Esophagus (tissue), 2 donors: Measurements from ENCODE around the gene ZNF629. TPM values are rescaled to one million over a fixed set of nuclear protein-coding genes. Genes with fewer than 3 reads are reported as not detected.
"Not testable (repeated sequence)": the region's sequence is repeated elsewhere in the genome, so short reads cannot be mapped to it uniquely, and the experiment has no call there.

ENCODE experiments used
- H3K27ac ChIP-seq, 2 donors: one replicate each; pipeline ENCODE4 v1.5.1; 2013; ENCODE audit warnings: low read depth in 2 of 2, mild to moderate bottlenecking in 2 of 2, inconsistent platforms in 1 of 2, low read length in 1 of 2, moderate library complexity in 1 of 2
- H3K27me3 ChIP-seq, 2 donors: one replicate each; pipeline ENCODE4 v1.6.1; 2013; ENCODE audit warnings: low read length in 2 of 2, control low read depth in 1 of 2, mild to moderate bottlenecking in 1 of 2; ENCODE audit not compliant: insufficient read depth in 2 of 2, control insufficient read depth in 1 of 2
- H3K36me3 ChIP-seq, 2 donors: one replicate each; pipeline ENCODE4 v1.6.1; 2013; ENCODE audit warnings: low read length in 1 of 2; ENCODE audit not compliant: control insufficient read depth in 2 of 2, insufficient read depth in 2 of 2
- H3K4me1 ChIP-seq, 2 donors: one replicate each; pipeline ENCODE4 v1.6.1; 2013; ENCODE audit warnings: low read length in 1 of 2; ENCODE audit not compliant: control insufficient read depth in 2 of 2, insufficient read depth in 2 of 2
- H3K4me3 ChIP-seq, 2 donors: one replicate each; pipeline ENCODE4 v1.5.1; 2013; ENCODE audit warnings: low read length in 2 of 2, mild to moderate bottlenecking in 2 of 2, low read depth in 1 of 2, moderate library complexity in 1 of 2
- H3K9me3 ChIP-seq, 2 donors: one replicate each; pipeline ENCODE4 v1.6.1; 2013; ENCODE audit warnings: mild to moderate bottlenecking in 2 of 2, low read depth in 1 of 2, low read length in 1 of 2, moderate library complexity in 1 of 2; ENCODE audit not compliant: control insufficient read depth in 2 of 2, insufficient read depth in 1 of 2
- WGBS, 2 donors: extraction: QIAGEN DNeasy Blood & Tissue Kit; methylation state at CpG; one replicate each; pipeline ENCODE4 v1.1.7; 2013; 5-methylcytosine and 5-hydroxymethylcytosine counted together
- polyA plus RNA-seq, 2 donors: library from polyadenylated mRNA; stranded (reverse); fragments of 200-250 nt; gene quantifications; one replicate each; pipeline ENCODE4 v1.2.3, GENCODE V29; 2013
- donor health status: healthy with polysubstance abuse.
- donor health status: Bipolar disorder and iron deficiency.

The ZNF629 gene
- polyA plus RNA-seq, result 1 to 10 TPM; 3.4 to 4.9 TPM

GRCh38 chr16:30786936-30787612 lies at the start of gene ZNF629:
Gene ZNF629 (minus strand): TSS chr16:30787205. CDS start chr16:30784482, 2,723 bp downstream.
- Histone ChIP-seq H3K9me3 (no peaks in the 10 kb centered on the region), H3K4me1 (peaks cover 0 to 1% of the 10 kb centered on the region in 2 donors), H3K27me3 (no peaks in the 10 kb centered on the region), H3K36me3 (peaks cover 2 to 19% of the 10 kb centered on the region in 2 donors), H3K27ac (peak within 1 kb of the TSS; percentile 57 to 66), H3K4me3 (peak within 1 kb of the TSS; percentile 81 to 94)
- 1% methylated on average over 33 to 37 of the region's 37 CpGs for WGBS, 2 donors

- Histone ChIP-seq H3K27me3 (no peaks in the 10 kb centered on the region), H3K27ac (no peak overlapping the region), H3K4me3 (no peak overlapping the region), H3K9me3 (no peaks in the 10 kb centered on the region), H3K4me1 (no peaks in the 10 kb centered on the region), H3K36me3 (peaks cover 0 to 2% of the 10 kb centered on the region in 2 donors)
- WGBS, 2 donors, result 93 to 95% methylated on average over 44 of the region's 44 CpGs
Observed at GRCh38 chr16:30834130-30834740, 47.2 kb upstream of the ZNF629 start.

- Histone ChIP-seq H3K9me3 (no peaks in the 10 kb centered on the region), H3K27ac (no peak overlapping the region), H3K36me3 (peaks cover 0 to 2% of the 10 kb centered on the region in 2 donors), H3K4me1 (no peaks in the 10 kb centered on the region), H3K4me3 (no peak overlapping the region), H3K27me3 (no peaks in the 10 kb centered on the region)
- WGBS, 2 donors, result 85 to 93% methylated on average over 6 of the region's 6 CpGs
Observed at GRCh38 chr16:30830072-30830417, 43.0 kb upstream of the ZNF629 start.

GRCh38 chr16:30829130-30830071 lies 42.4 kb upstream of the ZNF629 start:
- Histone ChIP-seq H3K4me3 (no peak overlapping the region), H3K27ac (no peak overlapping the region), H3K36me3 (peaks cover 0 to 2% of the 10 kb centered on the region in 2 donors), H3K4me1 (no peaks in the 10 kb centered on the region), H3K9me3 (no peaks in the 10 kb centered on the region), H3K27me3 (no peaks in the 10 kb centered on the region)
- WGBS, 2 donors, result 76 to 81% methylated on average over 15 of the region's 15 CpGs

- no peak overlapping the region for H3K4me3 ChIP-seq
- no peaks in the 10 kb centered on the region for H3K4me1 ChIP-seq
- WGBS, 2 donors, result 89 to 90% methylated on average over 17 of the region's 17 CpGs
- H3K27me3 ChIP-seq, result no peaks in the 10 kb centered on the region
- H3K9me3 ChIP-seq, result peaks cover 0 to 2% of the 10 kb centered on the region in 2 donors
- H3K36me3 ChIP-seq, result no peaks in the 10 kb centered on the region
- no peak overlapping the region for H3K27ac ChIP-seq
Observed at GRCh38 chr16:30821891-30822290, 34.9 kb upstream of the ZNF629 start.

GRCh38 chr16:30821441-30821840 lies 34.4 kb upstream of the ZNF629 start:
- H3K9me3 ChIP-seq, H3K27ac ChIP-seq, H3K36me3 ChIP-seq, H3K4me1 ChIP-seq, H3K27me3 ChIP-seq, H3K4me3 ChIP-seq: not testable (repeated sequence)
- WGBS, 2 donors, result 70 to 80% methylated on average over 9 of the region's 9 CpGs

- Histone ChIP-seq H3K4me3 (no peak overlapping the region), H3K36me3 (no peaks in the 10 kb centered on the region), H3K27me3 (no peaks in the 10 kb centered on the region), H3K4me1 (no peaks in the 10 kb centered on the region), H3K27ac (no peak overlapping the region), H3K9me3 (peaks cover 0 to 2% of the 10 kb centered on the region in 2 donors)
- WGBS, 2 donors, result 85 to 87% methylated on average over 32 to 34 of the region's 34 CpGs
Observed at GRCh38 chr16:30820952-30821421, 34.0 kb upstream of the ZNF629 start.

- peaks cover 0 to under 1% of the 10 kb centered on the region in 2 donors for H3K9me3 ChIP-seq
- no peaks in the 10 kb centered on the region for H3K4me1 ChIP-seq
- H3K36me3 ChIP-seq, result no peaks in the 10 kb centered on the region
- H3K27me3 ChIP-seq, result no peaks in the 10 kb centered on the region
- no peak overlapping the region for H3K27ac ChIP-seq
- H3K4me3 ChIP-seq, result no peak overlapping the region
- 54 to 58% methylated on average over 2 of the region's 2 CpGs for WGBS, 2 donors
Observed at GRCh38 chr16:30816769-30817168, 29.8 kb upstream of the ZNF629 start.

GRCh38 chr16:30813821-30814189 lies 26.8 kb upstream of the ZNF629 start:
- peak overlapping the region; percentile 78 to 88 for H3K27ac ChIP-seq
- H3K4me3 ChIP-seq, result peak overlapping the region; percentile 46 to 48

More at GRCh38 chr16:30813821-30814189, 26.8 kb upstream of the ZNF629 start:
- H3K36me3 ChIP-seq, result no peaks in the 10 kb centered on the region
- no peaks in the 10 kb centered on the region for H3K27me3 ChIP-seq
- no peaks in the 10 kb centered on the region for H3K9me3 ChIP-seq
- WGBS, 2 donors, result 75 to 80% methylated on average over 3 of the region's 3 CpGs
- no peaks in the 10 kb centered on the region for H3K4me1 ChIP-seq
